DOHH2 (cell line): ENCODE results near the gene ETNK2.

Experiments used
- H3F3A ChIP-seq: fragments of 200-600 bp; sonication (generic), shearing (Covaris generic); 2 replicates; pipeline ENCODE4 v1.6.0; 2016; ENCODE audit warnings: antibody characterized with exemption, mild to moderate bottlenecking; ENCODE audit not compliant: control insufficient read depth, insufficient read depth
- H3K27ac ChIP-seq: fragments of 200-600 bp; sonication (generic); 2 replicates; pipeline ENCODE4 v1.5.1; 2014; ENCODE audit warnings: low read depth, mild to moderate bottlenecking, low read length, moderate library complexity
- H3K27me3 ChIP-seq: fragments of 200-600 bp; sonication (generic); 2 replicates; pipeline ENCODE4 v1.6.1; 2014; ENCODE audit warnings: mild to moderate bottlenecking, low read length, mixed read lengths; ENCODE audit not compliant: control insufficient read depth
- H3K36me3 ChIP-seq: fragments of 200-600 bp; sonication (generic); 2 replicates; pipeline ENCODE4 v1.6.1; 2014; ENCODE audit warnings: mild to moderate bottlenecking, low read length, moderate library complexity, mixed read lengths; ENCODE audit not compliant: control insufficient read depth
- H3K4me1 ChIP-seq: fragments of 200-600 bp; sonication (generic); 2 replicates; pipeline ENCODE4 v1.6.1; 2014; ENCODE audit warnings: mild to moderate bottlenecking, low read length, mixed read lengths; ENCODE audit not compliant: control insufficient read depth
- H3K4me2 ChIP-seq: fragments of 200-600 bp; sonication (generic); 2 replicates; pipeline ENCODE4 v1.6.0; 2014; ENCODE audit warnings: mild to moderate bottlenecking, low read length, moderate library complexity
- H3K4me3 ChIP-seq: fragments of 200-600 bp; sonication (generic); 2 replicates; pipeline ENCODE4 v1.5.1; 2014; ENCODE audit warnings: mild to moderate bottlenecking, low read length, mixed read lengths
- H3K79me2 ChIP-seq: fragments of 200-600 bp; sonication (generic); 2 replicates; pipeline ENCODE4 v1.6.1; 2014; ENCODE audit warnings: mild to moderate bottlenecking, low read length, mixed read lengths; ENCODE audit not compliant: control insufficient read depth
- H3K9me2 ChIP-seq: fragments of 200-600 bp; sonication (generic); replicated peaks from 2 replicates; pipeline ENCODE4 v1.6.1; 2014; ENCODE audit warnings: mild to moderate bottlenecking, low read length, mixed read lengths; ENCODE audit not compliant: control insufficient read depth
- H3K9me3 ChIP-seq: fragments of 200-600 bp; sonication (generic); 2 replicates; pipeline ENCODE4 v1.6.1; 2014; ENCODE audit warnings: antibody characterized with exemption, low read length, mixed read lengths; ENCODE audit not compliant: control insufficient read depth, insufficient read depth
- H4K20me1 ChIP-seq: fragments of 200-600 bp; sonication (generic); 2 replicates; pipeline ENCODE4 v1.6.0; 2014; ENCODE audit warnings: low read depth, mild to moderate bottlenecking, antibody characterized with exemption, low read length, moderate library complexity; ENCODE audit not compliant: control insufficient read depth, insufficient read depth
- CTCF ChIP-seq: fragments of 200-600 bp; sonication (generic); IDR thresholded peaks from one replicate; pipeline ENCODE4 v1.5.1; 2014; ENCODE audit warnings: antibody characterized with exemption, mild to moderate bottlenecking, low read depth, low read length; ENCODE audit not compliant: poor library complexity, severe bottlenecking
- EZH2phosphoT487 ChIP-seq: fragments of 200-600 bp; sonication (generic); IDR thresholded peaks from 2 replicates; pipeline ENCODE4 v1.6.1; 2017; ENCODE audit warnings: borderline replicate concordance, mild to moderate bottlenecking, antibody characterized with exemption, low read length, moderate library complexity, mixed read lengths

Gene ETNK2

GRCh38 chr1:204094856-204095634, 56.8 kb downstream of the ETNK2 start:
- TF ChIP-seq EZH2phosphoT487 = no peak
- no peak for TF ChIP-seq CTCF
- Histone ChIP-seq H3K9me2 (no peaks in the 10 kb centered on the region), H3K4me2 (no peak overlapping the region), H3K9me3 (no peaks in the 10 kb centered on the region), H3K4me1 (no peaks in the 10 kb centered on the region), H3K36me3 (no peaks in the 10 kb centered on the region), H3K27ac (no peak overlapping the region), H3K27me3 (no peaks in the 10 kb centered on the region), H3K79me2 (no peaks in the 10 kb centered on the region), H3F3A (no peaks in the 10 kb centered on the region), H4K20me1 (no peaks in the 10 kb centered on the region), H3K4me3 (no peak overlapping the region)

- H3K4me3 ChIP-seq = no peak overlapping the region
- no peaks in the 10 kb centered on the region for H3K9me3 ChIP-seq
- no peaks in the 10 kb centered on the region for H3K36me3 ChIP-seq
- no peak for TF ChIP-seq CTCF
- no peak for TF ChIP-seq EZH2phosphoT487
- H3K79me2 ChIP-seq = no peaks in the 10 kb centered on the region
- no peaks in the 10 kb centered on the region for H3K9me2 ChIP-seq
- H3K4me1 ChIP-seq = no peaks in the 10 kb centered on the region
- H3K27ac ChIP-seq = no peak overlapping the region
- no peaks in the 10 kb centered on the region for H3F3A ChIP-seq
- H3K4me2 ChIP-seq = no peak overlapping the region
- no peaks in the 10 kb centered on the region for H3K27me3 ChIP-seq
- H4K20me1 ChIP-seq = no peaks in the 10 kb centered on the region
Measured at GRCh38 chr1:204094313-204094729, 57.5 kb downstream of the ETNK2 start.

DNA sequence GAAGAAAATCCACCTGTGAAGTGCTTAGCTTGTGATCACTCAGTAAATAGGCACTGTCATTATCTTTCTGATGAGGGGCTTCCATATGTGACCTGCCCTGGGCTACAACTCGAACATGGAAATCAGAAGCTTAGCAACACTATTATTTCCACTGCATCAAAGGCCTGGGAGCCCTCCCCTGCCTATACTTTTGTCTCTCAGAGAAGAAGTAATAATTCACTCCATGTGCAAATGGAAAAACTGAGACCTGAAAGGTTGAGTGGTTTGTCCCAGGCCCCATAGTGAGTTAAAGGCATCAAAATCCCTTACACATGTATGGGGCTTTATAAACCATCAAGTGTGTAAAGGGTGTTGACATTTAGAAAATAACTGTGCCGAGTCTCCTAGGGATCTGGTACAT, 58.1 kb downstream of the ETNK2 start:
- H3K4me1 ChIP-seq = no peaks in the 10 kb centered on the region
- no peaks in the 10 kb centered on the region for H3K27me3 ChIP-seq
- H3K36me3 ChIP-seq = no peaks in the 10 kb centered on the region
- H4K20me1 ChIP-seq = no peaks in the 10 kb centered on the region
- H3K4me3 ChIP-seq = no peak overlapping the region
- H3K4me2 ChIP-seq = no peak overlapping the region
- no peaks in the 10 kb centered on the region for H3F3A ChIP-seq
- H3K79me2 ChIP-seq = no peaks in the 10 kb centered on the region
- no peaks in the 10 kb centered on the region for H3K9me3 ChIP-seq
- no peaks in the 10 kb centered on the region for H3K9me2 ChIP-seq
- TF ChIP-seq CTCF (no peak), EZH2phosphoT487 (no peak)
- no peak overlapping the region for H3K27ac ChIP-seq

DNA sequence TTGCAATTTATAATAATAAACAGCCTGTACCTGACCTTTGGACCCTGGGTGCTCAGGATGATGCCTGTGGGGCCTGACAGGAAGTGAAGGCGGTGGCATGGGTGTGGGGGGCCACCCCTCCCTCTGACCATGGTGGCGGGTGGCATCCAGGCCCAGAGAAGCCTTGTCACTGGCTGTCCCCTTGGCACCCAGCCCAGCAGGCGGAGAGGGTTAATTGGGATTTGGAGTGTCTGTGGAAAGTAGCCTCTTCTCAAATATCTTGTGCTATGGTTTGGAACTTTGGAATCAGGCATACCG, 58.5 kb downstream of the ETNK2 start:
- Histone ChIP-seq H3K4me1 (no peaks in the 10 kb centered on the region), H3K9me3 (no peaks in the 10 kb centered on the region), H3K4me3 (no peak overlapping the region), H3K9me2 (no peaks in the 10 kb centered on the region), H3K79me2 (no peaks in the 10 kb centered on the region), H3K27ac (no peak overlapping the region), H3K36me3 (no peaks in the 10 kb centered on the region), H3K4me2 (no peak overlapping the region), H3F3A (no peaks in the 10 kb centered on the region), H3K27me3 (no peaks in the 10 kb centered on the region), H4K20me1 (no peaks in the 10 kb centered on the region)
- no peak for TF ChIP-seq CTCF
- TF ChIP-seq EZH2phosphoT487 = no peak
